OCI-LY7 (cell line): Measurements from ENCODE around the gene NCF4. TPM values are rescaled to one million over a fixed set of nuclear protein-coding genes. Genes with fewer than 3 reads are reported as not detected.

Experiments
- BruUV-seq: library from RNA; stranded (reverse); fragments of 400-500 nt; replicated peaks from 2 replicates; lab custom pipeline; 2021; lab: Mats Ljungman, UMichigan
- CTCF ChIA-PET: fragments of 300-600 bp; sonication (Branson Sonifier 250); formaldehyde crosslinking; loops from one replicate; lab custom pipeline; 2022; ENCODE audit warnings: antibody characterized with exemption; ENCODE audit not compliant: unreplicated experiment; lab: Charles Lee
- POLR2A ChIA-PET: fragments of 300-600 bp; sonication (Branson Sonifier 250); formaldehyde crosslinking; loops from one replicate; lab custom pipeline; 2022; ENCODE audit warnings: antibody characterized with exemption; lab: Charles Lee
- DNase-seq: peaks from one replicate; pipeline ENCODE4 v3.0.0-alpha.2; 2015; ENCODE audit warnings: low spot score
- H2AFZ ChIP-seq: fragments of 200-600 bp; sonication (generic), shearing (Covaris generic); 2 replicates; pipeline ENCODE4 v1.6.1; 2014; ENCODE audit warnings: mild to moderate bottlenecking, antibody characterized with exemption, low read length, moderate library complexity
- H3K27ac ChIP-seq: fragments of 200-600 bp; sonication (generic); 2 replicates; pipeline ENCODE4 v1.5.1; 2014; ENCODE audit warnings: mixed run types, low read depth, mild to moderate bottlenecking, moderate library complexity, low read length, inconsistent platforms; ENCODE audit not compliant: poor library complexity, severe bottlenecking
- H3K36me3 ChIP-seq: fragments of 200-600 bp; sonication (generic); 2 replicates; pipeline ENCODE4 v1.6.1; 2014; ENCODE audit warnings: mild to moderate bottlenecking, antibody characterized with exemption, low read length, moderate library complexity, mixed read lengths; ENCODE audit not compliant: insufficient read depth
- H3K4me1 ChIP-seq: fragments of 200-600 bp; sonication (generic); 2 replicates; pipeline ENCODE4 v1.5.1; 2014; ENCODE audit warnings: mild to moderate bottlenecking, low read length; ENCODE audit not compliant: insufficient read depth, poor library complexity, severe bottlenecking
- H3K4me2 ChIP-seq: fragments of 200-600 bp; sonication (generic); 2 replicates; pipeline ENCODE4 v1.6.1; 2014; ENCODE audit warnings: mild to moderate bottlenecking, low read length
- H3K4me3 ChIP-seq: fragments of 200-600 bp; sonication (generic); 2 replicates; pipeline ENCODE4 v1.5.1; 2014; ENCODE audit warnings: mild to moderate bottlenecking, low read depth, low read length; ENCODE audit not compliant: poor library complexity, severe bottlenecking
- H3K79me2 ChIP-seq: fragments of 200-600 bp; sonication (generic); 2 replicates; pipeline ENCODE4 v1.6.1; 2016; ENCODE audit warnings: low read depth, mild to moderate bottlenecking, low read length, moderate library complexity, mixed read lengths; ENCODE audit not compliant: insufficient read depth
- H3K9me2 ChIP-seq: fragments of 200-600 bp; sonication (generic); 2 replicates; pipeline ENCODE4 v1.6.1; 2016; ENCODE audit warnings: mild to moderate bottlenecking, low read length, mixed read lengths; ENCODE audit not compliant: insufficient read depth
- H3K9me3 ChIP-seq: fragments of 200-600 bp; sonication (generic); 2 replicates; pipeline ENCODE4 v1.6.1; 2014; ENCODE audit warnings: mild to moderate bottlenecking, mixed run types, low read length, mixed read lengths
- H4K20me1 ChIP-seq: fragments of 200-600 bp; sonication (generic); 2 replicates; pipeline ENCODE4 v1.6.1; 2014; ENCODE audit warnings: mild to moderate bottlenecking, antibody characterized with exemption, low read length, moderate library complexity, mixed read lengths; ENCODE audit not compliant: insufficient read depth
- EZH2phosphoT487 ChIP-seq: fragments of 200-600 bp; sonication (generic); IDR thresholded peaks from 2 replicates; pipeline ENCODE4 v1.6.1; 2018; ENCODE audit warnings: low read depth, borderline replicate concordance, mild to moderate bottlenecking, mixed run types, antibody characterized with exemption, low read length, moderate library complexity, mixed read lengths
- intact Hi-C: fragments of 100-400 bp; cut with micrococcal nuclease; formaldehyde crosslinking; loops from one replicate; pipeline ENCODE4 v1.10.0; 2022; ENCODE audit not compliant: unreplicated experiment
- total RNA-seq, 2 experiments: library from RNA; depleted of rRNA in 1 of 2; stranded (reverse); fragments of >200 nt in 1 of 2; shearing (Covaris generic) in 1 of 2; gene quantifications; 2 replicates each; pipeline ENCODE4 v1.2.3, GENCODE V29; 2014 to 2022
- TF ChIP-seq, protein P1 (sequence below): fragments of 200-600 bp; sonication (generic); conservative IDR thresholded peaks from 2 replicates; pipeline ENCODE4 v1.5.1; 2014; ENCODE audit warnings: mild to moderate bottlenecking, antibody characterized with exemption, low read length, moderate library complexity, mixed read lengths

NCF4 gene
- total RNA-seq, 2 experiments from 2014 or later: 63.6 to 121 TPM

DNA sequence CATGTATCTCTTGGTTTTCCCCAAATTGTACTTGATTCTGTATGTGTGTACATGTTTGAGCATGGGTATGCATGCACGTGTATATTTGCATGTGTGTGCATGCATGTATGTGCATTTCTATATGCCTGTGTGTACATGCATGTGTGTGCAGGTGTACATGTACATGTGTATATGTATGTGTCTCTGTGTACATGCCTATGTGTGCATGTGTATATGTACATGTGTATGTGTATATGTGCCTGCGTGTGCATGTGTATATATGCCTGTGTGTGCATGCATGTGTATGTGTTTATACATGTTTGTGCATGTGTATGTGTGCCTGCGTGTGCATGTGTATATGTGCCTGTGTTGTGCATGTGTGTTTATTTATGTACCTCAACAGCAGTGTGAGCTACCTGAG, 5.3 kb upstream of the NCF4 start:
- no peak overlapping the region for H3K27ac ChIP-seq
- no peak overlapping the region for H2AFZ ChIP-seq
- H3K36me3 ChIP-seq: no peaks in the 10 kb centered on the region; the same call in 1 of the 2 replicates
- TF ChIP-seq EZH2phosphoT487: no peak
- TF ChIP-seq, protein P1, sequence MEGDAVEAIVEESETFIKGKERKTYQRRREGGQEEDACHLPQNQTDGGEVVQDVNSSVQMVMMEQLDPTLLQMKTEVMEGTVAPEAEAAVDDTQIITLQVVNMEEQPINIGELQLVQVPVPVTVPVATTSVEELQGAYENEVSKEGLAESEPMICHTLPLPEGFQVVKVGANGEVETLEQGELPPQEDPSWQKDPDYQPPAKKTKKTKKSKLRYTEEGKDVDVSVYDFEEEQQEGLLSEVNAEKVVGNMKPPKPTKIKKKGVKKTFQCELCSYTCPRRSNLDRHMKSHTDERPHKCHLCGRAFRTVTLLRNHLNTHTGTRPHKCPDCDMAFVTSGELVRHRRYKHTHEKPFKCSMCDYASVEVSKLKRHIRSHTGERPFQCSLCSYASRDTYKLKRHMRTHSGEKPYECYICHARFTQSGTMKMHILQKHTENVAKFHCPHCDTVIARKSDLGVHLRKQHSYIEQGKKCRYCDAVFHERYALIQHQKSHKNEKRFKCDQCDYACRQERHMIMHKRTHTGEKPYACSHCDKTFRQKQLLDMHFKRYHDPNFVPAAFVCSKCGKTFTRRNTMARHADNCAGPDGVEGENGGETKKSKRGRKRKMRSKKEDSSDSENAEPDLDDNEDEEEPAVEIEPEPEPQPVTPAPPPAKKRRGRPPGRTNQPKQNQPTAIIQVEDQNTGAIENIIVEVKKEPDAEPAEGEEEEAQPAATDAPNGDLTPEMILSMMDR: no peak
- BruUV-seq: no TSS peak
- intact Hi-C loops: no loop called here
- no peaks in the 10 kb centered on the region for H3K79me2 ChIP-seq
- no peak overlapping the region for H3K4me3 ChIP-seq
- CTCF ChIA-PET: interaction anchor here (0.5 to 1.1 kb wide), 4 partner anchors 15 to 208 kb away, joined by 3 to 7 read pairs (median 4); partner anchors contain the start of gene IFT27
- H3K9me3 ChIP-seq: no peaks in the 10 kb centered on the region; the same call in 1 of the 2 replicates
- H3K4me1 ChIP-seq: peaks cover 52% of the 10 kb centered on the region
- no peak for DNase-seq
- POLR2A ChIA-PET: interaction anchor here (0.6 kb wide), 1 partner anchor 324 kb away, joined by 4 read pairs; no protein-coding TSS in a partner anchor
- no peaks in the 10 kb centered on the region for H4K20me1 ChIP-seq
- no peaks in the 10 kb centered on the region for H3K9me2 ChIP-seq
- H3K4me2 ChIP-seq: no peak overlapping the region

DNA sequence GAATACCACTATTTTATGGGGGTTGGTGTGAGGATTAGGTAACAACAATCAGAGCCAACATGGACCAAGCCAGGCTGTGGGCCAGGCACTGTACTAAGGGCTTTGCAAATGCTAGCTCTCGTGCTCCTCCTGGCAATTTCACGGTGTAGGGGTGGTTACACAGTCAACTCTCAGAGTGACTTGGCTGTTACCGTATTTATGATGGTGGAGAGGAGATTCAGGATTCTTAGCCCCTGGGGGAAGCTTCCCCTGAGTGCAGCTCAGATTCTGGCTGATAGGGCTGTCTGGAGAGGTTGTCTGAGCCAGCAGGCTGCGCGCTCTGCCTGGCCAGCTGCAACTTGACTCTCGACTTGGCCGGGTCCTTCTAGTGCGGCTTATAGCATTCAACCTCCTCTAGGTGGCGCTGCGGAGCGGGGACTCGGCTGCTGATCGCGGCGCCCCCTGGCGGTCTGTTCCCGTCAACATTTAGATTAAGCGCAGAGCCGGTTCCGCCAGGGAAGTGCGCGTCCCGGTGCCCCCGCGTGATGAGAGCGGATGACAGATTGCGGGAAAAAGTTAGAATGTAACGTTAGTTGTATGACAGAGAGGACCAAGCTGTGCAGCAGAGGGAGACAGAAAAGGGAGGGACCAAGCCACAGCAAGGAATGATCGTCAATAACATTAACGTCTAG, 4.5 kb upstream of the NCF4 start:
- POLR2A ChIA-PET: interaction anchor here (0.6 kb wide), 1 partner anchor 325 kb away, joined by 4 read pairs; no protein-coding TSS in a partner anchor
- no peak for TF ChIP-seq EZH2phosphoT487
- TF ChIP-seq, protein P1: peak; percentile 100
- no peaks in the 10 kb centered on the region; the same call in 1 of the 2 replicates for H3K9me3 ChIP-seq
- no TSS peak for BruUV-seq
- H4K20me1 ChIP-seq: no peaks in the 10 kb centered on the region
- CTCF ChIA-PET: interaction anchor here (0.5 to 1.3 kb wide), 7 partner anchors 16 to 289 kb away, joined by 3 to 7 read pairs (median 4); partner anchors contain the start of gene IFT27
- peak; percentile 93 for DNase-seq
- no peaks in the 10 kb centered on the region for H3K9me2 ChIP-seq
- peaks cover 60% of the 10 kb centered on the region for H3K4me1 ChIP-seq
- no peak overlapping the region for H3K27ac ChIP-seq
- peaks cover 1% of the 10 kb centered on the region; the same call in 1 of the 2 replicates for H3K79me2 ChIP-seq
- peak overlapping the region; percentile 77; the same call in 1 of the 2 replicates for H2AFZ ChIP-seq
- peak overlapping the region; percentile 67 for H3K4me2 ChIP-seq
- intact Hi-C loops: loop anchor here (1.0 kb wide), 2 partner anchors 122 to 310 kb away; no protein-coding TSS in a partner anchor
- peak overlapping the region; percentile 24 for H3K4me3 ChIP-seq
- no peaks in the 10 kb centered on the region; the same call in 1 of the 2 replicates for H3K36me3 ChIP-seq
